GM21381 (cell line): ENCODE measurements around the gene PXDN.
"Not testable (repeated sequence)": the region's sequence is repeated elsewhere in the genome, so short reads cannot be mapped to it uniquely, and the experiment has no call there.

Source experiments
- ATAC-seq: cut with Tn5 transposase; IDR thresholded peaks from one replicate; pipeline ENCODE4 v1.9.1; 2021; ENCODE audit warnings: mild to moderate bottlenecking, moderate library complexity; ENCODE audit not compliant: unreplicated experiment

PXDN gene

GRCh38 chr2:1724351-1724750 lies 20.0 kb downstream of the PXDN start:
- ATAC-seq = not testable (repeated sequence)

- no peak for ATAC-seq
These were observed 20.8 kb downstream of the PXDN start for GRCh38 chr2:1723397-1724042.

GRCh38 chr2:1722692-1723091 lies 21.6 kb downstream of the PXDN start:
- no peak for ATAC-seq

- no peak for ATAC-seq
These were observed 22.3 kb downstream of the PXDN start for GRCh38 chr2:1721706-1722646.

- ATAC-seq = no peak
These were observed 25.7 kb downstream of the PXDN start for GRCh38 chr2:1718339-1719220.

GRCh38 chr2:1717113-1717512 lies 27.2 kb downstream of the PXDN start:
- ATAC-seq = no peak

GRCh38 chr2:1716441-1716840 lies 27.9 kb downstream of the PXDN start:
- ATAC-seq = no peak

- ATAC-seq = not testable (repeated sequence)
These were observed 28.4 kb downstream of the PXDN start for GRCh38 chr2:1716014-1716305.

GRCh38 chr2:1715184-1716013 lies 28.9 kb downstream of the PXDN start:
- no peak for ATAC-seq

- ATAC-seq = no peak
These were observed 29.8 kb downstream of the PXDN start for GRCh38 chr2:1714291-1715064.

- no peak for ATAC-seq
These were observed 30.5 kb downstream of the PXDN start for GRCh38 chr2:1713839-1714236.

- no peak for ATAC-seq
These were observed 31.0 kb downstream of the PXDN start for GRCh38 chr2:1713142-1713838.

- no peak for ATAC-seq
These were observed 34.3 kb downstream of the PXDN start for GRCh38 chr2:1709946-1710560.

GRCh38 chr2:1709335-1709605 lies 35.0 kb downstream of the PXDN start:
- ATAC-seq = no peak

GRCh38 chr2:1708476-1709334 lies 35.6 kb downstream of the PXDN start:
- ATAC-seq = no peak

GRCh38 chr2:1707771-1708418 lies 36.4 kb downstream of the PXDN start:
- no peak for ATAC-seq

- ATAC-seq = not testable (repeated sequence)
These were observed 38.0 kb downstream of the PXDN start for GRCh38 chr2:1706089-1706841.
